ENCODE results near the gene TMPRSS7.

TMPRSS7 gene

GRCh38 chr3:112092496-112093179 lies 58.1 kb downstream of the TMPRSS7 start:
- no peak overlapping the region for H3K4me3 Mint-ChIP-seq

GRCh38 chr3:112093180-112093522 lies 58.6 kb downstream of the TMPRSS7 start:
- H3K4me3 Mint-ChIP-seq = no peak overlapping the region
- H3K36me3 Mint-ChIP-seq = peaks cover 1% of the 10 kb centered on the region
- no peak overlapping the region for H3K27ac Mint-ChIP-seq
- peaks cover 17% of the 10 kb centered on the region for H3K4me1 Mint-ChIP-seq (ENCODE audit: low read depth)
- no peaks in the 10 kb centered on the region for H3K9me3 Mint-ChIP-seq (ENCODE audit: low read depth)
- peaks cover 6% of the 10 kb centered on the region for H3K27me3 Mint-ChIP-seq

More at GRCh38 chr3:112092496-112093179, 58.1 kb downstream of the TMPRSS7 start:
- H3K4me1 Mint-ChIP-seq (ENCODE audit: low read depth) = peaks cover 16% of the 10 kb centered on the region
- H3K27ac Mint-ChIP-seq = no peak overlapping the region
- peaks cover 6% of the 10 kb centered on the region for H3K27me3 Mint-ChIP-seq
- no peaks in the 10 kb centered on the region for H3K9me3 Mint-ChIP-seq (ENCODE audit: low read depth)
- peaks cover 5% of the 10 kb centered on the region for H3K36me3 Mint-ChIP-seq

- H3K4me3 Mint-ChIP-seq = no peak overlapping the region
- no peak overlapping the region for H3K27ac Mint-ChIP-seq
- peaks cover 4% of the 10 kb centered on the region for H3K36me3 Mint-ChIP-seq
- peaks cover 17% of the 10 kb centered on the region for H3K4me1 Mint-ChIP-seq (ENCODE audit: low read depth)
- peaks cover 2% of the 10 kb centered on the region for H3K27me3 Mint-ChIP-seq
- peaks cover 4% of the 10 kb centered on the region for H3K9me3 Mint-ChIP-seq (ENCODE audit: low read depth)
These were observed 61.2 kb downstream of the TMPRSS7 start for GRCh38 chr3:112095731-112096130.

GRCh38 chr3:112096176-112096575 lies 61.6 kb downstream of the TMPRSS7 start:
- Mint-ChIP-seq H3K9me3 (ENCODE audit: low read depth) (peaks cover 4% of the 10 kb centered on the region), H3K36me3 (peaks cover 4% of the 10 kb centered on the region), H3K4me1 (ENCODE audit: low read depth) (peaks cover 17% of the 10 kb centered on the region), H3K27me3 (peaks cover under 1% of the 10 kb centered on the region), H3K27ac (no peak overlapping the region), H3K4me3 (no peak overlapping the region)

GRCh38 chr3:112097378-112097777 lies 62.8 kb downstream of the TMPRSS7 start:
- Mint-ChIP-seq H3K9me3 (ENCODE audit: low read depth) (peaks cover 4% of the 10 kb centered on the region), H3K27ac (no peak overlapping the region), H3K36me3 (peaks cover 4% of the 10 kb centered on the region)

GRCh38 chr3:112101916-112102315 lies 67.4 kb downstream of the TMPRSS7 start:
- Mint-ChIP-seq H3K27ac (no peak overlapping the region), H3K9me3 (ENCODE audit: low read depth) (peaks cover 4% of the 10 kb centered on the region), H3K27me3 (peaks cover 2% of the 10 kb centered on the region), H3K36me3 (peaks cover 11% of the 10 kb centered on the region), H3K4me3 (no peak overlapping the region), H3K4me1 (ENCODE audit: low read depth) (peaks cover 6% of the 10 kb centered on the region)

More at GRCh38 chr3:112097378-112097777, 62.8 kb downstream of the TMPRSS7 start:
- H3K4me1 Mint-ChIP-seq (ENCODE audit: low read depth) = peaks cover 15% of the 10 kb centered on the region
- H3K27me3 Mint-ChIP-seq = no peaks in the 10 kb centered on the region
- H3K4me3 Mint-ChIP-seq = no peak overlapping the region

- H3K4me1 Mint-ChIP-seq (ENCODE audit: low read depth) = no peaks in the 10 kb centered on the region
- H3K9me3 Mint-ChIP-seq (ENCODE audit: low read depth) = no peaks in the 10 kb centered on the region
- no peak overlapping the region for H3K27ac Mint-ChIP-seq
- H3K27me3 Mint-ChIP-seq = peaks cover 2% of the 10 kb centered on the region
- H3K36me3 Mint-ChIP-seq = peaks cover 6% of the 10 kb centered on the region
- H3K4me3 Mint-ChIP-seq = no peak overlapping the region
These were observed 70.2 kb downstream of the TMPRSS7 start for GRCh38 chr3:112104774-112105173.

GRCh38 chr3:112109322-112109721 lies 74.8 kb downstream of the TMPRSS7 start:
- Mint-ChIP-seq H3K36me3 (no peaks in the 10 kb centered on the region), H3K9me3 (ENCODE audit: low read depth) (no peaks in the 10 kb centered on the region), H3K4me3 (no peak overlapping the region), H3K27me3 (no peaks in the 10 kb centered on the region), H3K27ac (no peak overlapping the region), H3K4me1 (ENCODE audit: low read depth) (peaks cover 4% of the 10 kb centered on the region)

GRCh38 chr3:112111785-112112402 lies 77.4 kb downstream of the TMPRSS7 start:
- Mint-ChIP-seq H3K9me3 (ENCODE audit: low read depth) (no peaks in the 10 kb centered on the region), H3K27me3 (no peaks in the 10 kb centered on the region), H3K27ac (no peak overlapping the region), H3K4me3 (no peak overlapping the region), H3K4me1 (ENCODE audit: low read depth) (peaks cover 10% of the 10 kb centered on the region), H3K36me3 (no peaks in the 10 kb centered on the region)

GRCh38 chr3:112114576-112115160 lies 80.1 kb downstream of the TMPRSS7 start:
- H3K4me1 Mint-ChIP-seq (ENCODE audit: low read depth) = peaks cover 24% of the 10 kb centered on the region
- H3K4me3 Mint-ChIP-seq = no peak overlapping the region
- peaks cover 2% of the 10 kb centered on the region for H3K36me3 Mint-ChIP-seq
- no peak overlapping the region for H3K27ac Mint-ChIP-seq
- H3K9me3 Mint-ChIP-seq (ENCODE audit: low read depth) = no peaks in the 10 kb centered on the region
- no peaks in the 10 kb centered on the region for H3K27me3 Mint-ChIP-seq

- Mint-ChIP-seq H3K9me3 (ENCODE audit: low read depth) (no peaks in the 10 kb centered on the region), H3K27me3 (no peaks in the 10 kb centered on the region), H3K36me3 (peaks cover 3% of the 10 kb centered on the region), H3K4me1 (ENCODE audit: low read depth) (peaks cover 29% of the 10 kb centered on the region), H3K27ac (no peak overlapping the region), H3K4me3 (no peak overlapping the region)
These were observed 80.7 kb downstream of the TMPRSS7 start for GRCh38 chr3:112115161-112115739.

GRCh38 chr3:112115806-112116383 lies 81.4 kb downstream of the TMPRSS7 start:
- H3K4me1 Mint-ChIP-seq (ENCODE audit: low read depth) = peaks cover 34% of the 10 kb centered on the region
- H3K4me3 Mint-ChIP-seq = no peak overlapping the region
- peaks cover 3% of the 10 kb centered on the region for H3K36me3 Mint-ChIP-seq
- H3K27ac Mint-ChIP-seq = no peak overlapping the region
- no peaks in the 10 kb centered on the region for H3K9me3 Mint-ChIP-seq (ENCODE audit: low read depth)
- H3K27me3 Mint-ChIP-seq = no peaks in the 10 kb centered on the region

GRCh38 chr3:112116748-112117186 lies 82.2 kb downstream of the TMPRSS7 start:
- H3K27me3 Mint-ChIP-seq = no peaks in the 10 kb centered on the region
- H3K27ac Mint-ChIP-seq = no peak overlapping the region
- H3K4me3 Mint-ChIP-seq = peak overlapping the region; percentile 8
- no peaks in the 10 kb centered on the region for H3K9me3 Mint-ChIP-seq (ENCODE audit: low read depth)
- H3K4me1 Mint-ChIP-seq (ENCODE audit: low read depth) = peaks cover 41% of the 10 kb centered on the region
- H3K36me3 Mint-ChIP-seq = peaks cover 3% of the 10 kb centered on the region

GRCh38 chr3:112117415-112117814 lies 82.9 kb downstream of the TMPRSS7 start:
- Mint-ChIP-seq H3K4me1 (ENCODE audit: low read depth) (peaks cover 40% of the 10 kb centered on the region), H3K36me3 (peaks cover 3% of the 10 kb centered on the region), H3K4me3 (no peak overlapping the region), H3K27me3 (no peaks in the 10 kb centered on the region), H3K9me3 (ENCODE audit: low read depth) (no peaks in the 10 kb centered on the region), H3K27ac (no peak overlapping the region)

Measured in activated naive CD8-positive, alpha-beta T cell (primary cell).